DND-41 (cell line): Measurements from ENCODE around the gene MRM2.

Source experiments
- ATAC-seq: fragments of 200-7000 bp; cut with Tn5 transposase; 3 replicates; pipeline ENCODE4 v1.9.1; 2021; ENCODE audit warnings: low read depth; ENCODE audit not compliant: insufficient read depth
- DNase-seq: peaks from one replicate; pipeline ENCODE4 v3.0.0-alpha.2; 2020
- H2AFZ ChIP-seq: 2 replicates; pipeline ENCODE4 v1.6.0; 2012; ENCODE audit warnings: low read depth, low read length
- H3K27ac ChIP-seq: 2 replicates; pipeline ENCODE4 v1.5.1; 2012; ENCODE audit warnings: low read length, inconsistent platforms
- H3K27me3 ChIP-seq: fragments of 200-600 bp; sonication (generic); 2 replicates; pipeline ENCODE4 v1.6.0; 2012; ENCODE audit warnings: low read length, mild to moderate bottlenecking, inconsistent platforms; ENCODE audit not compliant: insufficient read depth, poor library complexity
- H3K36me3 ChIP-seq: 2 replicates; pipeline ENCODE4 v1.5.1; 2012; ENCODE audit warnings: low read length, inconsistent platforms; ENCODE audit not compliant: insufficient read depth
- H3K4me1 ChIP-seq: 2 replicates; pipeline ENCODE4 v1.5.1; 2012; ENCODE audit warnings: mild to moderate bottlenecking, low read length; ENCODE audit not compliant: insufficient read depth
- H3K4me2 ChIP-seq: 2 replicates; pipeline ENCODE4 v1.6.0; 2012; ENCODE audit warnings: mild to moderate bottlenecking, moderate library complexity, low read length, inconsistent platforms; ENCODE audit not compliant: insufficient read depth
- H3K4me3 ChIP-seq, 2 experiments: fragments of 200-600 bp in 1 of 2; shearing (Covaris generic) in 1 of 2; 2 replicates each; pipeline ENCODE4 v1.5.1; 2012 to 2016; ENCODE audit warnings: inconsistent platforms in 2 of 2, low read length in 2 of 2, mild to moderate bottlenecking in 2 of 2, low read depth in 1 of 2, moderate library complexity in 1 of 2
- H3K79me2 ChIP-seq: 2 replicates; pipeline ENCODE4 v1.6.0; 2012; ENCODE audit warnings: low read length, inconsistent platforms; ENCODE audit not compliant: insufficient read depth
- H3K9ac ChIP-seq: 2 replicates; pipeline ENCODE4 v1.6.0; 2012; ENCODE audit warnings: low read depth, mild to moderate bottlenecking, inconsistent platforms, low read length, moderate library complexity
- H3K9me3 ChIP-seq: 2 replicates; pipeline ENCODE4 v1.5.1; 2012; ENCODE audit warnings: low read length, moderate library complexity, mild to moderate bottlenecking, inconsistent platforms; ENCODE audit not compliant: insufficient read depth, severe bottlenecking
- H4K20me1 ChIP-seq: 2 replicates; pipeline ENCODE4 v1.6.0; 2012; ENCODE audit warnings: low read length; ENCODE audit not compliant: insufficient read depth
- EZH2 ChIP-seq: IDR thresholded peaks from 3 replicates; pipeline ENCODE4 v1.6.1; 2012; ENCODE audit warnings: borderline replicate concordance, low read depth, mild to moderate bottlenecking, moderate library complexity, low read length, inconsistent platforms; ENCODE audit not compliant: severe bottlenecking
- TF ChIP-seq, protein P1 (sequence below): IDR thresholded peaks from 2 replicates; pipeline ENCODE4 v1.5.1; 2012; ENCODE audit warnings: borderline replicate concordance, low read length, moderate library complexity, mild to moderate bottlenecking; ENCODE audit not compliant: poor library complexity, severe bottlenecking; ENCODE audit errors: extremely low read depth

MRM2 gene

DNA sequence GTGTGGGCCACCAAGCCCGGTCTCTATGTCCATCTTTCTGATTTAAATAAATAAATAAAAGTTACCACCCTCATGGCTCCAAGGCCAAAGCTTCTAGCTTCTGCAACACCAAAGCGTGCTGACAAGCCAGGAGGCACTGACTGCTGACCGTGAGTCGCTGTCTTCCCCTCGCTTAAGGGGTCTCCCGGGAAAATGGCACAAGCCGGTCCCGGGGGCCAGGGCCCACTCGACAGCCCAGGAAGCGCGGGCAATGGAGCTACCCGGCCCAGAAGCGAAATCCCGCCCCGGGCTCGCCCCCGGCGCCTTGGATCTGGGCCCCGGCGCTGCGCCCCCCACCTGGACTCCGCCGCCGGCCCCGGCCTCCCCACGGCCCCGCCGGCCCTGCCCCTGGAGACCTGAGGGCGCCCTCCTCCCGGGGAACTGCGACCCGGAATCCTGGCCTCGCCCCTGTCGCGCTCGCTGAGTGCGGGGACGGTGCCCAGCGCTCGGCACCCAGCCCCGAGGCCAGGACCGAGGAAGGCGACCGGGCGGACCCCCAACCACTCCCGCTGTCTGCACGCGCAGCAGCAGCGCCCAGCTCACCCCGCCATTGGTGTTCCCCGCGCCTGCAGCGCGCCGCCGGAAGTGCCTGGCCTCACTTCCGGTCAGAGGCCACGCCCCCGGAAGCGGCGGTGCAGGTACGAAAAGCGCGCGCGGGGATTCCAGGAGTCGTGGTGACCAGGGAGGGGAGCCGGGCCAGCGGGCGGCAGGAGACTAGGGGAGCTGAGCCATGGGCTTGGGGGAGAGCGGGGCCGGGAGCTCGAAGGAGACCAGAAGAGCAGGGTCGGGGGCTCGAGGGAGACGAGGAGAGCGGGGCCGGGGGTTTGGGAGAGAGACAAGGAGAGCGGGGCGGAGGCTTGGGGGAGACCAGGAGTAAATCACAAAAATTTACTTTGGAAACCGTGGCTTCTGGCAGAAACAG, at the start of gene MRM2, which contains the start of gene NUDT1:
Gene MRM2, minus strand, starts transcription at position 626 of the 961 bp plus-strand sequence. Its CDS starts 36 bp downstream, at position 590.
Gene NUDT1, plus strand, starts transcription at position 647 of the 961 bp plus-strand sequence. CDS start 2,349 bp downstream, outside the sequence.
- Histone ChIP-seq H3K27ac (peak within 1 kb of the TSS; percentile 78), H3K4me3 (peak within 1 kb of the TSS; percentile 71 to 90), H3K4me2 (peak within 1 kb of the TSS; percentile 88), H2AFZ (peak within 1 kb of the TSS; percentile 94), H4K20me1 (peaks cover 13% of the 10 kb centered on the region), H3K4me1 (peaks cover 39% of the 10 kb centered on the region), H3K9me3 (no peaks in the 10 kb centered on the region), H3K9ac (peak within 1 kb of the TSS; percentile 99), H3K36me3 (peaks cover 56% of the 10 kb centered on the region), H3K79me2 (peaks cover 67% of the 10 kb centered on the region), H3K27me3 (no peaks in the 10 kb centered on the region)
- ATAC-seq (peak; percentile 76), DNase-seq (peak; percentile 72)
- TF ChIP-seq, protein P1, sequence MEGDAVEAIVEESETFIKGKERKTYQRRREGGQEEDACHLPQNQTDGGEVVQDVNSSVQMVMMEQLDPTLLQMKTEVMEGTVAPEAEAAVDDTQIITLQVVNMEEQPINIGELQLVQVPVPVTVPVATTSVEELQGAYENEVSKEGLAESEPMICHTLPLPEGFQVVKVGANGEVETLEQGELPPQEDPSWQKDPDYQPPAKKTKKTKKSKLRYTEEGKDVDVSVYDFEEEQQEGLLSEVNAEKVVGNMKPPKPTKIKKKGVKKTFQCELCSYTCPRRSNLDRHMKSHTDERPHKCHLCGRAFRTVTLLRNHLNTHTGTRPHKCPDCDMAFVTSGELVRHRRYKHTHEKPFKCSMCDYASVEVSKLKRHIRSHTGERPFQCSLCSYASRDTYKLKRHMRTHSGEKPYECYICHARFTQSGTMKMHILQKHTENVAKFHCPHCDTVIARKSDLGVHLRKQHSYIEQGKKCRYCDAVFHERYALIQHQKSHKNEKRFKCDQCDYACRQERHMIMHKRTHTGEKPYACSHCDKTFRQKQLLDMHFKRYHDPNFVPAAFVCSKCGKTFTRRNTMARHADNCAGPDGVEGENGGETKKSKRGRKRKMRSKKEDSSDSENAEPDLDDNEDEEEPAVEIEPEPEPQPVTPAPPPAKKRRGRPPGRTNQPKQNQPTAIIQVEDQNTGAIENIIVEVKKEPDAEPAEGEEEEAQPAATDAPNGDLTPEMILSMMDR = no peak
- no peak for TF ChIP-seq EZH2

DNA sequence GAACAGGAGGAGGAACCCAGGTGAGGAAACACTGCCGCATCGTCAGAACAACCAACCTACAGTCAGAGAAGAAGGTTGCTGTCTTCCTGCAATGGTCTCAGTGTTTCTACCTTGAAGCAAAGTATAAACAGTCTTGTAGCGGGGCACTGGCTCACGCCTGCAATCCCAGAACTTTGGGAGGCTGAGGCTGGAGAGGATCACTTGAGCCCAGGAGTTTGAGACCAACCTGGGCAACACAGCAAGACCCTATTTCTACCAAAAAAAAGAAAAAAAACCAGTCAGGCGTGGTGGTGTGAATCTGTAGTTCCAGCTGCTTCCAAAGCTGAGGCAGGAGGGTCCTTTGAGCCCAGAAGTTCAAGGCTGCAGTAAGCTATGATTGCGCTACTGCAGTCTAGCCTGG, 48.9 kb upstream of the MRM2 start:
- Histone ChIP-seq H3K4me3 (no peak overlapping the region), H2AFZ (no peak overlapping the region), H3K36me3 (no peaks in the 10 kb centered on the region; the same call in 1 of the 2 replicates), H3K79me2 (peaks cover 28% of the 10 kb centered on the region), H3K4me1 (no peaks in the 10 kb centered on the region), H4K20me1 (peaks cover 4% of the 10 kb centered on the region; the same call in 1 of the 2 replicates), H3K27ac (no peak overlapping the region), H3K9ac (no peak overlapping the region), H3K9me3 (no peaks in the 10 kb centered on the region), H3K27me3 (no peaks in the 10 kb centered on the region), H3K4me2 (no peak overlapping the region)
- DNase-seq (no peak), ATAC-seq (no peak)
- no peak for TF ChIP-seq EZH2
- TF ChIP-seq, protein P1 = no peak

DNA sequence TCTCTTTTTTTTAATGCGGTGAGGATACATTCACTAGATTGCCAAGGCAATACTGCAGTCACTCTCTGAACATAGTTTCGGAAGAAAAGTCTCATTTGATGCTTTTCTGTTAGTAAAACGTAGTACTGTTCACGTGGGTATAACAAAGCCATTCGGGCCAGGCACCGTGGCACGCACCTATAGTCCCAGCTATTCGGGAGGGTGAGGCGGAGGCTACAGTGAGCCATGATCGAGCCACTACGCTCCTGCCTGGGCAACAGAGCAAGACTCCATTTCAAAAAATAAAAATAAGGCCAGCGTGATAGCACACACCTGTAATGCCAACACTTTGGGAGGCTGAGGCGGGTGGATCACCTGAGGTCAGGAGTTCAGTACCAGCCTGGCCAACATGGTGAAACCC, 47.6 kb upstream of the MRM2 start:
- no peaks in the 10 kb centered on the region for H3K27me3 ChIP-seq
- ATAC-seq (no peak), DNase-seq (no peak)
- H3K79me2 ChIP-seq = peaks cover 27% of the 10 kb centered on the region
- peaks cover 4% of the 10 kb centered on the region; the same call in 1 of the 2 replicates for H4K20me1 ChIP-seq
- no peak overlapping the region for H2AFZ ChIP-seq
- no peak overlapping the region for H3K9ac ChIP-seq
- H3K9me3 ChIP-seq = no peaks in the 10 kb centered on the region
- H3K4me2 ChIP-seq = no peak overlapping the region
- TF ChIP-seq, protein P1 = no peak
- TF ChIP-seq EZH2 = no peak
- H3K27ac ChIP-seq = no peak overlapping the region
- no peaks in the 10 kb centered on the region for H3K4me1 ChIP-seq
- H3K36me3 ChIP-seq = no peaks in the 10 kb centered on the region; the same call in 1 of the 2 replicates
- no peak overlapping the region for H3K4me3 ChIP-seq
